Lung (tissue), 12 donors: ENCODE results near the gene FBXO46. TPM values are rescaled to one million over a fixed set of nuclear protein-coding genes. Genes with fewer than 3 reads are reported as not detected.

Experiments
- ATAC-seq: fragments of 200-7000 bp; cut with Tn5 transposase; one replicate; pipeline ENCODE4 v1.9.1; 2020; ENCODE audit warnings: moderate number of reproducible peaks; ENCODE audit not compliant: insufficient read depth, low FRiP score
- DNase-seq, 3 donors: peaks; one replicate each; pipeline ENCODE4 v3.0.0-alpha.2; 2013 to 2017
- H3K27ac ChIP-seq, 2 donors: one replicate each; pipeline ENCODE4 v1.5.1; 2013; ENCODE audit warnings: mild to moderate bottlenecking in 2 of 2, moderate library complexity in 2 of 2, control low read depth in 1 of 2, inconsistent platforms in 1 of 2, low read depth in 1 of 2, low read length in 1 of 2
- H3K27me3 ChIP-seq, 3 donors: one replicate each; pipeline ENCODE4 v1.5.1; 2013; ENCODE audit warnings: low read length in 2 of 3; ENCODE audit not compliant: control insufficient read depth in 3 of 3, insufficient read depth in 3 of 3
- H3K36me3 ChIP-seq, 4 donors: one replicate each; pipeline ENCODE4 v1.5.1; 2013; ENCODE audit warnings: low read length in 4 of 4, mild to moderate bottlenecking in 1 of 4, moderate library complexity in 1 of 4; ENCODE audit not compliant: control insufficient read depth in 4 of 4, insufficient read depth in 4 of 4
- H3K4me1 ChIP-seq, 5 donors: one replicate each; pipeline ENCODE4 v1.5.1; 2013; ENCODE audit warnings: low read length in 5 of 5, mild to moderate bottlenecking in 2 of 5, moderate library complexity in 1 of 5; ENCODE audit not compliant: control insufficient read depth in 5 of 5, insufficient read depth in 5 of 5
- H3K4me3 ChIP-seq: one replicate; pipeline ENCODE4 v1.5.1; 2013; ENCODE audit warnings: mild to moderate bottlenecking, control low read depth, moderate library complexity
- H3K9ac ChIP-seq, 2 donors: one replicate each; pipeline ENCODE4 v1.5.1; 2013; ENCODE audit warnings: low read length in 2 of 2, control low read depth in 1 of 2; ENCODE audit not compliant: insufficient read depth in 1 of 2
- H3K9me3 ChIP-seq, 4 donors: one replicate each; pipeline ENCODE4 v1.5.1; 2013; ENCODE audit warnings: low read length in 3 of 4, mild to moderate bottlenecking in 1 of 4, moderate library complexity in 1 of 4; ENCODE audit not compliant: control insufficient read depth in 4 of 4, insufficient read depth in 3 of 4
- WGBS, 2 donors: extraction: QIAGEN DNeasy Blood & Tissue Kit; methylation state at CpG; one replicate each; pipeline ENCODE4 v1.1.7; 2013; 5-methylcytosine and 5-hydroxymethylcytosine counted together
- polyA plus RNA-seq, 2 donors: library from polyadenylated mRNA; stranded (reverse); fragments of 200-250 nt; gene quantifications; one replicate each; pipeline ENCODE4 v1.2.1, GENCODE V29; 2013
- total RNA-seq, 2 donors: library from RNA; depleted of rRNA in 1 of 2; stranded (reverse); fragments of >200 nt in 1 of 2; gene quantifications; one replicate each; pipeline ENCODE4 v1.2.1, GENCODE V29; 2014 to 2021
- TF ChIP-seq, protein P1 (sequence below): IDR thresholded peaks from 2 replicates; pipeline ENCODE4 v1.5.1; 2012; ENCODE audit warnings: mild to moderate bottlenecking; ENCODE audit errors: control extremely low read depth, extremely low read depth
- donor health status: control.
- donor health status: control.
- donor health status: Bipolar disorder and iron deficiency.
- donor health status: healthy.
- donor health status: DM: yes; HTN: yes; CAD: no.

FBXO46 gene
- total and polyA plus RNA-seq, 4 donors, result 7.6 to 19.0 (median 9.7) TPM

DNA sequence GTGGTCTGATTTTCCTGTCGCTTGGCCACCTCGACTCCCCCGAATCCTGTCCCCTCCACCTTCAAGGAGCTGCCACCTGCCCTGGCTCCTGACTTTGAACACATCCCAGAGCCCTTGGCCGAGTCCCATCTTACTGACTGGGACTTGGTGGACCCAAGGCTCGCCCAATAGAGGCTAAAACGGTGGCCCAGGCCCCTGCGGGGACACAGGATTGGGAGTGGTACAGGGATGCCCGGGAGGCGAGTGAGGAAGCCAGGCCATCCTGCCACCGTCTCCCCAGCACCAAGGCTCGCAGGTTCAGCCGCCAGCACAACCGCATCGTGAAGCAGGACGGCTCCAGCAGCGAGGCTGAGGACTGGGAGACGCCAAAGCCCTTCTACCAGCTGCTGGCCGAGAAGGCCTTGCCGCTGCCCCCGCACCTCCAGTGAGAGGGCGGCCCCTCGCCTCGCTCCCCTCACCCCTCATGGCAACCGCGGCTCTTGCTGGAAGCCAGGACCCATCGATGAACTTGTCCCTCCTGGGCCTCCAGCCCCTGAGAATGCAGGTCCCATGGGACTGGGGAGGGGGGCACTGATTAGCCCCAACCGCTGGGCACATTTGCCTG lies 33.1 kb upstream of the FBXO46 start:
- Histone ChIP-seq H3K27ac (peak overlapping the region in 1 of 2 donors; percentile 74), H3K4me3 (no peak overlapping the region), H3K36me3 (peaks cover 0 to 3% (median 1%) of the 10 kb centered on the region in 4 donors), H3K4me1 (peaks cover 2 to 39% (median 11%) of the 10 kb centered on the region in 5 donors), H3K9ac (no peak overlapping the region), H3K27me3 (no peaks in the 10 kb centered on the region), H3K9me3 (no peaks in the 10 kb centered on the region)
- WGBS, 2 donors, result 56 to 60% methylated on average over 27 of the region's 27 CpGs
- peak in 1 of 3 donors; percentile 13 for DNase-seq
- ATAC-seq, result no peak
- TF ChIP-seq, protein P1, sequence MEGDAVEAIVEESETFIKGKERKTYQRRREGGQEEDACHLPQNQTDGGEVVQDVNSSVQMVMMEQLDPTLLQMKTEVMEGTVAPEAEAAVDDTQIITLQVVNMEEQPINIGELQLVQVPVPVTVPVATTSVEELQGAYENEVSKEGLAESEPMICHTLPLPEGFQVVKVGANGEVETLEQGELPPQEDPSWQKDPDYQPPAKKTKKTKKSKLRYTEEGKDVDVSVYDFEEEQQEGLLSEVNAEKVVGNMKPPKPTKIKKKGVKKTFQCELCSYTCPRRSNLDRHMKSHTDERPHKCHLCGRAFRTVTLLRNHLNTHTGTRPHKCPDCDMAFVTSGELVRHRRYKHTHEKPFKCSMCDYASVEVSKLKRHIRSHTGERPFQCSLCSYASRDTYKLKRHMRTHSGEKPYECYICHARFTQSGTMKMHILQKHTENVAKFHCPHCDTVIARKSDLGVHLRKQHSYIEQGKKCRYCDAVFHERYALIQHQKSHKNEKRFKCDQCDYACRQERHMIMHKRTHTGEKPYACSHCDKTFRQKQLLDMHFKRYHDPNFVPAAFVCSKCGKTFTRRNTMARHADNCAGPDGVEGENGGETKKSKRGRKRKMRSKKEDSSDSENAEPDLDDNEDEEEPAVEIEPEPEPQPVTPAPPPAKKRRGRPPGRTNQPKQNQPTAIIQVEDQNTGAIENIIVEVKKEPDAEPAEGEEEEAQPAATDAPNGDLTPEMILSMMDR, result no peak

GRCh38 chr19:45762870-45763631 lies 32.4 kb upstream of the FBXO46 start:
- ATAC-seq, result no peak

GRCh38 chr19:45761714-45762113 lies 31.0 kb upstream of the FBXO46 start:
- H3K9ac ChIP-seq, result no peak overlapping the region
- H3K36me3 ChIP-seq, result peaks cover 0 to 3% (median 0%) of the 10 kb centered on the region in 4 donors
- peaks cover 2 to 34% (median 7%) of the 10 kb centered on the region in 5 donors for H3K4me1 ChIP-seq
- DNase-seq, result peak in 1 of 3 donors; percentile 14
- H3K27me3 ChIP-seq, result no peaks in the 10 kb centered on the region
- 82 to 84% methylated on average over 17 of the region's 17 CpGs for WGBS, 2 donors
- no peak overlapping the region for H3K27ac ChIP-seq
- H3K4me3 ChIP-seq, result no peak overlapping the region
- TF ChIP-seq, protein P1, result no peak
- H3K9me3 ChIP-seq, result no peaks in the 10 kb centered on the region
- ATAC-seq, result no peak

More at GRCh38 chr19:45762870-45763631, 32.4 kb upstream of the FBXO46 start:
- Histone ChIP-seq H3K4me3 (no peak overlapping the region), H3K36me3 (peaks cover 0 to 3% (median 1%) of the 10 kb centered on the region in 4 donors), H3K9me3 (no peaks in the 10 kb centered on the region), H3K9ac (no peak overlapping the region), H3K27me3 (no peaks in the 10 kb centered on the region), H3K27ac (no peak overlapping the region), H3K4me1 (peaks cover 2 to 39% (median 11%) of the 10 kb centered on the region in 5 donors)
- TF ChIP-seq, protein P1, result no peak
- WGBS, 2 donors, result 90 to 93% methylated on average over 15 of the region's 15 CpGs
- DNase-seq, result no peak
